ENCODE results near the gene SEPTIN11. TPM values are rescaled to one million over a fixed set of nuclear protein-coding genes. Genes with fewer than 3 reads are reported as not detected.
"Not testable (repeated sequence)": the region's sequence is repeated elsewhere in the genome, so short reads cannot be mapped to it uniquely, and the experiment has no call there.

SEPTIN11 gene
- total and polyA plus RNA-seq, 4 donors: 108 to 175 (median 152) TPM

GRCh38 chr4:76960014-76960413 lies 10.5 kb downstream of the SEPTIN11 start:
- no CpG with 5 or more reads among the region's 4 CpGs for WGBS (ENCODE audit: insufficient coverage)
- Histone ChIP-seq H3K9me3 (ENCODE audit: control insufficient read depth, insufficient read depth, low read length) (no peaks in the 10 kb centered on the region), H3K36me3 (ENCODE audit: control insufficient read depth, insufficient read depth, low read length) (no peaks in the 10 kb centered on the region), H3K27me3 (ENCODE audit: control insufficient read depth, insufficient read depth, low read length) (no peaks in the 10 kb centered on the region), H3K4me3 (ENCODE audit: low read depth, low read length) (no peak overlapping the region), H3K27ac (ENCODE audit: low read depth, low read length) (no peak overlapping the region), H3K4me1 (ENCODE audit: control insufficient read depth, insufficient read depth, low read length) (no peaks in the 10 kb centered on the region)
- DNase-seq (ENCODE audit: low read depth in 4 of 6, low spot score in 6 of 6): no peak

GRCh38 chr4:76962406-76963130 lies 13.0 kb downstream of the SEPTIN11 start:
- Histone ChIP-seq H3K9me3 (ENCODE audit: control insufficient read depth, insufficient read depth, low read length) (no peaks in the 10 kb centered on the region), H3K4me1 (ENCODE audit: control insufficient read depth, insufficient read depth, low read length) (no peaks in the 10 kb centered on the region), H3K4me3 (ENCODE audit: low read depth, low read length) (no peak overlapping the region), H3K27ac (ENCODE audit: low read depth, low read length) (no peak overlapping the region), H3K27me3 (ENCODE audit: control insufficient read depth, insufficient read depth, low read length) (no peaks in the 10 kb centered on the region), H3K36me3 (ENCODE audit: control insufficient read depth, insufficient read depth, low read length) (no peaks in the 10 kb centered on the region)
- no CpG with 5 or more reads among the region's 5 CpGs for WGBS (ENCODE audit: insufficient coverage)
- no peak for DNase-seq (ENCODE audit: low read depth in 4 of 6, low spot score in 6 of 6)

- no peak overlapping the region for H3K4me3 ChIP-seq (ENCODE audit: low read depth, low read length)
- no peaks in the 10 kb centered on the region for H3K9me3 ChIP-seq (ENCODE audit: control insufficient read depth, insufficient read depth, low read length)
- H3K27ac ChIP-seq (ENCODE audit: low read depth, low read length): no peak overlapping the region
- DNase-seq (ENCODE audit: low read depth in 4 of 6, low spot score in 6 of 6): no peak
- H3K36me3 ChIP-seq (ENCODE audit: control insufficient read depth, insufficient read depth, low read length): no peaks in the 10 kb centered on the region
- H3K27me3 ChIP-seq (ENCODE audit: control insufficient read depth, insufficient read depth, low read length): no peaks in the 10 kb centered on the region
- WGBS (ENCODE audit: insufficient coverage): 90% methylated on average over 2 of the region's 4 CpGs
- no peaks in the 10 kb centered on the region for H3K4me1 ChIP-seq (ENCODE audit: control insufficient read depth, insufficient read depth, low read length)
Measured at GRCh38 chr4:76963131-76963750, 13.7 kb downstream of the SEPTIN11 start.

- H3K36me3 ChIP-seq (ENCODE audit: control insufficient read depth, insufficient read depth, low read length); DNase-seq (ENCODE audit: low read depth in 4 of 6, low spot score in 6 of 6); H3K27me3 ChIP-seq (ENCODE audit: control insufficient read depth, insufficient read depth, low read length); H3K4me1 ChIP-seq (ENCODE audit: control insufficient read depth, insufficient read depth, low read length); H3K4me3 ChIP-seq (ENCODE audit: low read depth, low read length); H3K9me3 ChIP-seq (ENCODE audit: control insufficient read depth, insufficient read depth, low read length); H3K27ac ChIP-seq (ENCODE audit: low read depth, low read length): not testable (repeated sequence)
- WGBS (ENCODE audit: insufficient coverage): 100% methylated on average over 1 of the region's 1 CpG
Measured at GRCh38 chr4:76963927-76964326, 14.4 kb downstream of the SEPTIN11 start.

- Histone ChIP-seq H3K27ac (ENCODE audit: low read depth, low read length) (no peak overlapping the region), H3K27me3 (ENCODE audit: control insufficient read depth, insufficient read depth, low read length) (no peaks in the 10 kb centered on the region), H3K4me3 (ENCODE audit: low read depth, low read length) (no peak overlapping the region), H3K9me3 (ENCODE audit: control insufficient read depth, insufficient read depth, low read length) (no peaks in the 10 kb centered on the region), H3K4me1 (ENCODE audit: control insufficient read depth, insufficient read depth, low read length) (no peaks in the 10 kb centered on the region), H3K36me3 (ENCODE audit: control insufficient read depth, insufficient read depth, low read length) (no peaks in the 10 kb centered on the region)
- no peak for DNase-seq (ENCODE audit: low read depth in 4 of 6, low spot score in 6 of 6)
- 100% methylated on average over 1 of the region's 1 CpG for WGBS (ENCODE audit: insufficient coverage)
Measured at GRCh38 chr4:76964769-76965168, 15.2 kb downstream of the SEPTIN11 start.

GRCh38 chr4:76965866-76966579 lies 16.5 kb downstream of the SEPTIN11 start:
- Histone ChIP-seq H3K27ac (ENCODE audit: low read depth, low read length) (no peak overlapping the region), H3K4me3 (ENCODE audit: low read depth, low read length) (no peak overlapping the region), H3K27me3 (ENCODE audit: control insufficient read depth, insufficient read depth, low read length) (no peaks in the 10 kb centered on the region), H3K4me1 (ENCODE audit: control insufficient read depth, insufficient read depth, low read length) (no peaks in the 10 kb centered on the region), H3K9me3 (ENCODE audit: control insufficient read depth, insufficient read depth, low read length) (no peaks in the 10 kb centered on the region), H3K36me3 (ENCODE audit: control insufficient read depth, insufficient read depth, low read length) (no peaks in the 10 kb centered on the region)
- no peak for DNase-seq (ENCODE audit: low read depth in 4 of 6, low spot score in 6 of 6)
- 67% methylated on average over 1 of the region's 2 CpGs for WGBS (ENCODE audit: insufficient coverage)

- H3K27me3 ChIP-seq (ENCODE audit: control insufficient read depth, insufficient read depth, low read length): no peaks in the 10 kb centered on the region
- DNase-seq (ENCODE audit: low read depth in 4 of 6, low spot score in 6 of 6): no peak
- no peak overlapping the region for H3K4me3 ChIP-seq (ENCODE audit: low read depth, low read length)
- peaks cover 6% of the 10 kb centered on the region for H3K4me1 ChIP-seq (ENCODE audit: control insufficient read depth, insufficient read depth, low read length)
- WGBS (ENCODE audit: insufficient coverage): no CpG with 5 or more reads among the region's 4 CpGs
- no peaks in the 10 kb centered on the region for H3K9me3 ChIP-seq (ENCODE audit: control insufficient read depth, insufficient read depth, low read length)
- no peaks in the 10 kb centered on the region for H3K36me3 ChIP-seq (ENCODE audit: control insufficient read depth, insufficient read depth, low read length)
- H3K27ac ChIP-seq (ENCODE audit: low read depth, low read length): no peak overlapping the region
Measured at GRCh38 chr4:76968937-76969336, 19.4 kb downstream of the SEPTIN11 start.

- no peak overlapping the region for H3K27ac ChIP-seq (ENCODE audit: low read depth, low read length)
- no peak overlapping the region for H3K4me3 ChIP-seq (ENCODE audit: low read depth, low read length)
- no peak for DNase-seq (ENCODE audit: low read depth in 4 of 6, low spot score in 6 of 6)
- no CpG with 5 or more reads among the region's 3 CpGs for WGBS (ENCODE audit: insufficient coverage)
- H3K27me3 ChIP-seq (ENCODE audit: control insufficient read depth, insufficient read depth, low read length): no peaks in the 10 kb centered on the region
- H3K9me3 ChIP-seq (ENCODE audit: control insufficient read depth, insufficient read depth, low read length): no peaks in the 10 kb centered on the region
- no peaks in the 10 kb centered on the region for H3K36me3 ChIP-seq (ENCODE audit: control insufficient read depth, insufficient read depth, low read length)
- peaks cover 6% of the 10 kb centered on the region for H3K4me1 ChIP-seq (ENCODE audit: control insufficient read depth, insufficient read depth, low read length)
Measured at GRCh38 chr4:76969495-76969894, 19.9 kb downstream of the SEPTIN11 start.

GRCh38 chr4:76969941-76970529 lies 20.5 kb downstream of the SEPTIN11 start:
- no peak overlapping the region for H3K27ac ChIP-seq (ENCODE audit: low read depth, low read length)
- H3K9me3 ChIP-seq (ENCODE audit: control insufficient read depth, insufficient read depth, low read length): no peaks in the 10 kb centered on the region
- peak in 1 of 6 donors; percentile 29 for DNase-seq (ENCODE audit: low read depth in 4 of 6, low spot score in 6 of 6)
- no peak overlapping the region for H3K4me3 ChIP-seq (ENCODE audit: low read depth, low read length)
- no peaks in the 10 kb centered on the region for H3K36me3 ChIP-seq (ENCODE audit: control insufficient read depth, insufficient read depth, low read length)
- H3K4me1 ChIP-seq (ENCODE audit: control insufficient read depth, insufficient read depth, low read length): peaks cover 6% of the 10 kb centered on the region
- WGBS (ENCODE audit: insufficient coverage): 75% methylated on average over 2 of the region's 5 CpGs
- H3K27me3 ChIP-seq (ENCODE audit: control insufficient read depth, insufficient read depth, low read length): no peaks in the 10 kb centered on the region
